Ovary (tissue), 9 donors: ENCODE data around the gene FILIP1L. TPM values are rescaled to one million over a fixed set of nuclear protein-coding genes. Genes with fewer than 3 reads are reported as not detected.

Experiments
- DNase-seq, 5 donors: peaks; one replicate each; pipeline ENCODE4 v3.0.0-alpha.2; 2019 to 2020
- H3K27ac ChIP-seq, 2 donors: fragments of 200-600 bp; one replicate each; pipeline versions ENCODE4 v1.5.1 to v1.8.0; 2019 to 2022
- H3K27me3 ChIP-seq: fragments of 200-600 bp; one replicate; pipeline ENCODE4 v1.8.0; 2022
- H3K36me3 ChIP-seq: fragments of 200-600 bp; sonication (generic); one replicate; pipeline ENCODE4 v1.5.1; 2019
- H3K4me1 ChIP-seq: one replicate; pipeline ENCODE4 v1.8.1; 2013; ENCODE audit warnings: mild to moderate bottlenecking, moderate library complexity; ENCODE audit not compliant: insufficient read depth
- H3K4me3 ChIP-seq: fragments of 200-600 bp; sonication (generic); one replicate; pipeline ENCODE4 v1.5.1; 2017
- H3K9me3 ChIP-seq, 2 donors: fragments of 200-600 bp in 1 of 2; sonication (generic) in 1 of 2; one replicate each; pipeline versions ENCODE4 v1.5.1 to v1.8.1; 2013 to 2019; ENCODE audit warnings: mild to moderate bottlenecking in 1 of 2, moderate library complexity in 1 of 2
- CTCF ChIP-seq, 3 donors: fragments of 450-650 bp in 2 of 3; fragments of 200-600 bp in 1 of 3; IDR thresholded peaks; one replicate each; pipeline versions ENCODE4 v1.5.1 to v1.8.0; 2016 to 2022; ENCODE audit warnings: antibody characterized with exemption in 3 of 3, mild to moderate bottlenecking in 1 of 3
- EP300 ChIP-seq: sonication (generic); formaldehyde crosslinking; IDR thresholded peaks from one replicate; pipeline ENCODE4 v1.6.1; 2017; ENCODE audit warnings: antibody characterized with exemption
- POLR2A ChIP-seq: fragments of 450-650 bp; IDR thresholded peaks from one replicate; pipeline ENCODE4 v1.6.1; 2017; ENCODE audit warnings: antibody characterized with exemption, mild to moderate bottlenecking, moderate library complexity
- WGBS, 3 donors: extraction: QIAGEN DNeasy Blood & Tissue Kit in 1 of 3; methylation state at CpG; one replicate each; pipeline versions ENCODE4 v1.1.5 to v1.1.7; 2013 to 2017; 5-methylcytosine and 5-hydroxymethylcytosine counted together
- intact Hi-C, 4 donors: fragments of 100-400 bp; cut with DNase I; formaldehyde crosslinking; loops; one replicate each; pipeline versions ENCODE4 v1.11.0 to v1.15.1; 2022 to 2023
- polyA plus RNA-seq, 2 donors: library from polyadenylated mRNA; stranded (reverse); fragments of 200-250 nt in 1 of 2; fragments of 350-450 nt in 1 of 2; fragmentation: Illumina TruSeq in 1 of 2; extraction: RNeasy Lipid Tissue Mini Kit (QIAGEN cat#74804) in 1 of 2; gene quantifications; one replicate each; pipeline ENCODE4 v1.2.3, GENCODE V29; 2013 to 2014
- total RNA-seq, 7 donors: library from RNA; depleted of rRNA in 2 of 7; stranded (reverse); fragments of >200 nt in 2 of 7; fragmentation: NEBNext Ultra II Directional in 3 of 7; extraction: Animal tissue kit (Norgen Biotek cat#: 25700) in 3 of 7; gene quantifications; one replicate each; pipeline versions ENCODE4 v1.1.0 to v1.2.4, GENCODE V29; 2016 to 2023
- donor health status: DM: no; HTN: no; CAD: no; lungs with moderate emphysema.
- donor health status: DM: no; HTN: no; CAD: no.
- donor health status: Bipolar disorder and iron deficiency.
- donor health status: DM: yes; HTN: yes; CAD: no.
- donor health status: DM: no; HTN: no; CAD: no.
- donor health status: DM: yes; HTN: yes; CAD: no.

FILIP1L gene
- total and polyA plus RNA-seq, 9 donors: 23.7 to 174 (median 110) TPM

- Histone ChIP-seq H3K4me1 (peaks cover 7% of the 10 kb centered on the region), H3K9me3 (no peaks in the 10 kb centered on the region), H3K4me3 (no peak overlapping the region), H3K27me3 (no peaks in the 10 kb centered on the region), H3K27ac (peak overlapping the region; percentile 1 to 6), H3K36me3 (no peaks in the 10 kb centered on the region)
- intact Hi-C loops: no loop called here
- TF ChIP-seq POLR2A: no peak
- no peak for TF ChIP-seq EP300
- no peak for TF ChIP-seq CTCF (IDR thresholded peaks at IDR 0.05)
- 75 to 86% (median 83%) methylated on average over 2 of the region's 2 CpGs for WGBS, 3 donors
- DNase-seq: no peak
These were observed 44.6 kb upstream of the FILIP1L start for GRCh38 chr3:100158918-100159330.

GRCh38 chr3:100157685-100158084 lies 43.4 kb upstream of the FILIP1L start:
- Histone ChIP-seq H3K4me1 (peaks cover 7% of the 10 kb centered on the region), H3K4me3 (no peak overlapping the region), H3K27me3 (no peaks in the 10 kb centered on the region), H3K36me3 (no peaks in the 10 kb centered on the region), H3K27ac (no peak overlapping the region), H3K9me3 (no peaks in the 10 kb centered on the region)
- no peak for TF ChIP-seq EP300
- no peak for DNase-seq
- intact Hi-C loops: no loop called here
- WGBS, 3 donors: 57 to 64% (median 57%) methylated on average over 2 of the region's 2 CpGs

- H3K4me1 ChIP-seq: peaks cover 7% of the 10 kb centered on the region
These were observed 41.3 kb upstream of the FILIP1L start for GRCh38 chr3:100155590-100155989.

GRCh38 chr3:100155128-100155527 lies 40.8 kb upstream of the FILIP1L start:
- no peak for DNase-seq
- H3K27ac ChIP-seq: no peak overlapping the region
- TF ChIP-seq CTCF (IDR thresholded peaks at IDR 0.05) (no peak), EP300 (no peak), POLR2A (no peak)
- H3K4me3 ChIP-seq: no peak overlapping the region
- intact Hi-C loops: no loop called here
- H3K36me3 ChIP-seq: no peaks in the 10 kb centered on the region
- H3K9me3 ChIP-seq: no peaks in the 10 kb centered on the region
- no peaks in the 10 kb centered on the region for H3K27me3 ChIP-seq
- peaks cover 7% of the 10 kb centered on the region for H3K4me1 ChIP-seq

More at GRCh38 chr3:100155590-100155989, 41.3 kb upstream of the FILIP1L start:
- H3K4me3 ChIP-seq: no peak overlapping the region
- no peak for DNase-seq
- no peaks in the 10 kb centered on the region for H3K36me3 ChIP-seq
- no peak for TF ChIP-seq CTCF (IDR thresholded peaks at IDR 0.05)
- no peak for TF ChIP-seq EP300
- TF ChIP-seq POLR2A: no peak
- H3K27ac ChIP-seq: no peak overlapping the region
- no peaks in the 10 kb centered on the region for H3K9me3 ChIP-seq
- intact Hi-C loops: no loop called here
- no peaks in the 10 kb centered on the region for H3K27me3 ChIP-seq

GRCh38 chr3:100154171-100154570 lies 39.9 kb upstream of the FILIP1L start:
- intact Hi-C loops: no loop called here
- Histone ChIP-seq H3K27ac (no peak overlapping the region), H3K9me3 (no peaks in the 10 kb centered on the region), H3K27me3 (no peaks in the 10 kb centered on the region), H3K4me3 (no peak overlapping the region), H3K4me1 (peaks cover 7% of the 10 kb centered on the region), H3K36me3 (no peaks in the 10 kb centered on the region)
- DNase-seq: no peak
- TF ChIP-seq EP300 (no peak), CTCF (IDR thresholded peaks at IDR 0.05) (no peak), POLR2A (no peak)
- 94 to 100% (median 98%) methylated on average over 1 of the region's 1 CpG for WGBS, 3 donors
